Activated naive CD8-positive, alpha-beta T cell treated with anti-CD3 and anti-CD28 coated beads, Interleukin-2, amount 50 U/mL, for 24 hours (primary cell): ENCODE data around the gene FAM72B.
"Not testable (repeated sequence)": the region's sequence is repeated elsewhere in the genome, so short reads cannot be mapped to it uniquely, and the experiment has no call there.

ENCODE experiments used
- ATAC-seq: fragments of 150-1000 bp; cut with Tn5 transposase; one replicate; pipeline ENCODE4 v1.10.0; 2021
- DNase-seq: peaks from one replicate; pipeline ENCODE4 v3.0.0; 2021
- H3K27ac Mint-ChIP-seq: one replicate; pipeline ENCODE4 v1.8.0; 2021; ENCODE audit warnings: mild to moderate bottlenecking, mixed read lengths
- H3K27me3 Mint-ChIP-seq: one replicate; pipeline ENCODE4 v1.8.0; 2021; ENCODE audit warnings: mixed read lengths
- H3K36me3 Mint-ChIP-seq: one replicate; pipeline ENCODE4 v1.8.0; 2021; ENCODE audit warnings: low read depth, mixed read lengths
- H3K4me1 Mint-ChIP-seq: one replicate; pipeline ENCODE4 v1.8.0; 2021; ENCODE audit warnings: mixed read lengths
- H3K4me3 Mint-ChIP-seq: one replicate; pipeline ENCODE4 v1.8.0; 2021; ENCODE audit warnings: mild to moderate bottlenecking, moderate library complexity, mixed read lengths
- H3K9me3 Mint-ChIP-seq: one replicate; pipeline ENCODE4 v1.8.0; 2021; ENCODE audit warnings: mixed read lengths

FAM72B gene

DNA sequence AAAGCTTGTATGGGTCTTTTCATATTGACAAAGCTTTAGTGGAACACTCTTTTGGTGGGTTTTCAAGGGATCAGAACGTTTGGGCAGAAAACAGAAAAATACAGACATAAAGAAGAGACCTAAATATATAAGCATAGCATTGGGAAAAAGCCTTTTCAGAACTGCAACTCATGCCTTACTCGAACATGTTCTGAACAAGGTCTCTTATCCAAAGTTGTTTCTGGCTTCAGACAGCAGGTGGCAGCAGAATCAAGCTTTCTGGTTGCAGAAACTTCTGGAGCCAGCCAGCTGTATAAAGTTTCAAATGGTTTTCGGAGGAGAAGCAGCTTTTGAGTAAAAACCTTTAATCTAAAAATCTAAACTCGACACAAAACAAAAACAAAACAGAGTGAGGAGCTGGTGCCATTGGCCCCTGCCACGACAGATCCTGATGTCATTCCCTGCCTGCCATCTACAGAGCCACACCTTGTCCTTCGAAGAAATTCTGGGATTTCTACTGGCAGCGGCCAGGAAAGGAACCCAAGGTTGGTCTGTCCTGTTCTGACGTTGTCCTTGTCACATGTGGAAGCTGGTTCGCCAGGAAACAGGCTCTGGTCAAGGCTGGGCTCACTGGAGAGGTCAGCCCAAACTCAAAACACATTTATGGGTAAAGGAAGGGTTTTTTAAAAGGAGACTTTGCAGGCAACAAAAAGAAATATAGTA lies 35.5 kb downstream of the FAM72B start:
- H3K9me3 Mint-ChIP-seq, H3K4me3 Mint-ChIP-seq, H3K4me1 Mint-ChIP-seq, DNase-seq, H3K27me3 Mint-ChIP-seq, H3K36me3 Mint-ChIP-seq, ATAC-seq, H3K27ac Mint-ChIP-seq: not testable (repeated sequence)

- not testable (repeated sequence) for H3K27me3 Mint-ChIP-seq, DNase-seq, H3K36me3 Mint-ChIP-seq, H3K4me3 Mint-ChIP-seq, H3K9me3 Mint-ChIP-seq, H3K4me1 Mint-ChIP-seq, ATAC-seq, H3K27ac Mint-ChIP-seq
Measured at GRCh38 chr1:121140393-121140792, 43.7 kb downstream of the FAM72B start.

- not testable (repeated sequence) for H3K4me1 Mint-ChIP-seq
Measured at GRCh38 chr1:121131494-121131893, 52.6 kb downstream of the FAM72B start.

GRCh38 chr1:121118480-121118824 lies 65.7 kb downstream of the FAM72B start:
- H3K9me3 Mint-ChIP-seq, H3K27ac Mint-ChIP-seq, H3K4me1 Mint-ChIP-seq, H3K36me3 Mint-ChIP-seq, H3K27me3 Mint-ChIP-seq, DNase-seq, H3K4me3 Mint-ChIP-seq: not testable (repeated sequence)
- ATAC-seq, result peak; percentile 34

More at GRCh38 chr1:121131494-121131893, 52.6 kb downstream of the FAM72B start:
- not testable (repeated sequence) for DNase-seq, H3K36me3 Mint-ChIP-seq, ATAC-seq, H3K27me3 Mint-ChIP-seq, H3K4me3 Mint-ChIP-seq, H3K27ac Mint-ChIP-seq, H3K9me3 Mint-ChIP-seq
